Measurements from ENCODE around the gene TENM3. TPM values are rescaled to one million over a fixed set of nuclear protein-coding genes. Genes with fewer than 3 reads are reported as not detected.

Gene TENM3
- total and polyA plus RNA-seq, 2 of the 8 experiments (the other 6 are each of a cell fraction or from before 2014, with no cell fraction given) = 36.9 to 69.3 TPM

GRCh38 chr4:182540496-182540895, 297.3 kb downstream of the TENM3 start (continued):
- no peak for TF ChIP-seq CHD7 (IDR thresholded peaks at IDR 0.05; ENCODE audit: insufficient replicate concordance, low read length)
- TF ChIP-seq NANOG (IDR thresholded peaks at IDR 0.05; ENCODE audit: insufficient read depth, low read depth, low read length, poor library complexity, severe bottlenecking) = no peak
- TF ChIP-seq CHD1 (IDR thresholded peaks at IDR 0.05; ENCODE audit: low read depth, low read length) = no peak
- no peak for TF ChIP-seq HDAC6 (IDR thresholded peaks at IDR 0.05; ENCODE audit: low read depth, low read length)
- no peak for TF ChIP-seq USF2 (IDR thresholded peaks at IDR 0.05; ENCODE audit: low read length)
- no peak for TF ChIP-seq CTBP2 (IDR thresholded peaks at IDR 0.05; ENCODE audit: borderline replicate concordance, insufficient read depth, insufficient read length, low read length)
- TF ChIP-seq TEAD4 (IDR thresholded peaks at IDR 0.05; ENCODE audit: low read depth, low read length) = no peak
- no peak for TF ChIP-seq BCL11A (IDR thresholded peaks at IDR 0.05; ENCODE audit: low read depth in 2 of 2, low read length in 2 of 2)
- TF ChIP-seq POLR2A (IDR thresholded peaks at IDR 0.05; ENCODE audit: control extremely low read depth in 1 of 2, low read depth in 2 of 2, low read length in 2 of 2) = no peak
